Measurements from ENCODE around the gene SLC2A5.

DNA sequence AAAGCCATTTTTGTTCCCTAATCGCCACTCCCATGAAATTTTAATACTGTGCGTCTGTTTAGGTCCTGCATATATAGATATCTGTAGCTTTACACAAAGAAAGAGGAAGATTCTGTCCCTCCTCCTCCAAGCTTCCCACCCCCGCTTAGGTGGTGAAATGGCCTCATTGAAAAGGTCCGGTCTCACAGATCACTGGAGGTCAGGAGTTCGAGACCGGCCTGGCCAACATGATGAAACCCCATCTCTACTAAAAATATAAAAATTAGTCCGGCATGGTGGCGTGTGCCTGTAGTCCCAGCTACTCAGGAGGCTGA, 64.1 kb downstream of the SLC2A5 start:
- TF ChIP-seq, protein P1, sequence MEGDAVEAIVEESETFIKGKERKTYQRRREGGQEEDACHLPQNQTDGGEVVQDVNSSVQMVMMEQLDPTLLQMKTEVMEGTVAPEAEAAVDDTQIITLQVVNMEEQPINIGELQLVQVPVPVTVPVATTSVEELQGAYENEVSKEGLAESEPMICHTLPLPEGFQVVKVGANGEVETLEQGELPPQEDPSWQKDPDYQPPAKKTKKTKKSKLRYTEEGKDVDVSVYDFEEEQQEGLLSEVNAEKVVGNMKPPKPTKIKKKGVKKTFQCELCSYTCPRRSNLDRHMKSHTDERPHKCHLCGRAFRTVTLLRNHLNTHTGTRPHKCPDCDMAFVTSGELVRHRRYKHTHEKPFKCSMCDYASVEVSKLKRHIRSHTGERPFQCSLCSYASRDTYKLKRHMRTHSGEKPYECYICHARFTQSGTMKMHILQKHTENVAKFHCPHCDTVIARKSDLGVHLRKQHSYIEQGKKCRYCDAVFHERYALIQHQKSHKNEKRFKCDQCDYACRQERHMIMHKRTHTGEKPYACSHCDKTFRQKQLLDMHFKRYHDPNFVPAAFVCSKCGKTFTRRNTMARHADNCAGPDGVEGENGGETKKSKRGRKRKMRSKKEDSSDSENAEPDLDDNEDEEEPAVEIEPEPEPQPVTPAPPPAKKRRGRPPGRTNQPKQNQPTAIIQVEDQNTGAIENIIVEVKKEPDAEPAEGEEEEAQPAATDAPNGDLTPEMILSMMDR (IDR thresholded peaks at IDR 0.05; ENCODE audit: insufficient read depth, low read depth, low read length): no peak
- no peak for TF ChIP-seq EZH2 (IDR thresholded peaks at IDR 0.05; ENCODE audit: insufficient read depth, low read length)
